Measurements from ENCODE around the gene ZNF518A.

GRCh38 chr10:96188421-96188820 lies 58.3 kb downstream of the ZNF518A start:
- TF ChIP-seq POLR2A (IDR thresholded peaks at IDR 0.05) = no peak
- no peak for TF ChIP-seq POLR2AphosphoS5 (IDR thresholded peaks at IDR 0.05)
- no peak for TF ChIP-seq CTCF (IDR thresholded peaks at IDR 0.05 in 8 of 11, conservative IDR thresholded peaks at IDR 0.05 in 3 of 11)
